Glomerular endothelial cell (primary cell): ENCODE data around the gene PEX5. TPM values are rescaled to one million over a fixed set of nuclear protein-coding genes. Genes with fewer than 3 reads are reported as not detected.
"Not testable (repeated sequence)": the region's sequence is repeated elsewhere in the genome, so short reads cannot be mapped to it uniquely, and the experiment has no call there.

Experiments
- DNase-seq: peaks from one replicate; pipeline ENCODE4 v3.0.0-alpha.2; 2011; ENCODE audit warnings: low read depth, low spot score; ENCODE audit errors: extremely low read depth
- total RNA-seq: library from RNA; depleted of rRNA; stranded (reverse); fragments of >200 nt; gene quantifications from 2 replicates; pipeline ENCODE4 v1.2.3, GENCODE V29; 2015

Gene PEX5
- total RNA-seq, 1 donor from 2014 or later = 27.4 TPM

DNA sequence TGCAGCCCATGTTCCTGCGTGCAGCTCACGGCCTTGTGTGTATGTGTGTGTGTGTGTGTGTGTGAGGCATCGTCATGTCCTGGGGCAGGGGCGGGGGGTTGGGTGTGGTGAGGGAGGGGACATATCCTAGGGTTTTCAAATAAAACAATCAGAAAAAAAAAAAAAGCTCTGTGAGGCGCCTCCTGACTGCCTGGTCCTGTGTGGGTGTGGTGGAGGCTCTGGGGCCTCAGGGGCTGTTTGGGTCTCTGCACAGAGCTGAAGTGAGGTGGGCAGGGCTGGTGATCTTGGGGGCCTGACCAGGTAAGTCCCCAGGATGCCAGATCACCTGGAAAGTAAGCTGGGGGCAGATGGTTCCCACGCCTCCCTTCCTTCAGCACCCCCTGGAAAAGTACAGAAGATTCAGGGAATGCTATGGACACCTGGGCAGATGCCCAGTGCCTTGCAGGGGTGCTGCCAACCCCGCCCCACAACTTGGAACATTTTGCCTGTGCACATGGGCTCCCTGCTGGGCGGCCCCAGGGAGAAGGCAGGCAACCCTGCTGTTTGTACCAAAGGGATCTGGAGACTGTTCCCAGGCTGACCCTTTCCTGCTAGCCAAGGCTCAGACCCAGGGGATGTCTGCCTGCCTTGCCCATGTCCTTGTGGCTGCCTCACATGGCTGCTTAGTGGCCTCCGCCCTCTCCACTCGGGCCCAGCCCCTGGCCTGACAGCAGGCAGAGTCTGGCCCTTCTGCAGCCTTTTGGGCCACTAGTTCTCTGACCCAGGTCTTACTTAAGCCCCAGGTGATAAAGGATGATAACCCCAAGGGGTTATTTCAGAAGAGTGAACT, 30.5 kb upstream of the PEX5 start:
- DNase-seq = no peak

DNA sequence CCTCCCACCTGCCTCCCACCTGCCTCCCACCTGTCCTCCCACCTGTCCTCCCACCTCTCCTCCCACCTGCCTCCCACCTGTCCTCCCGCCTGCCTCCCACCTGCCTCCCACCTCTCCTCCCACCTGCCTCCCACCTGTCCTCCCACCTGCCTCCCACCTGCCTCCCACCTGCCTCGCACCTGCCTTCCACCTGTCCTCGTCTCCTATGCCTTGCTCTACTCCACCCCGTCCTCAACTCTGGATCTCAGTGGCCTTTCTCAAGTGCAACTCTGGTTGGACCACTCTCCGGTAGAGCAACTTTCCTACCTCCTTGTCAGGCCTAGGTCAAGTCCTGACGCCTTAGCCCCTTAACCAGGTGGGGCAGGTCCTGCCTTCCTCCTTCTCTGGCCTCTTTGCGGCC, 29.3 kb upstream of the PEX5 start:
- no peak for DNase-seq

DNA sequence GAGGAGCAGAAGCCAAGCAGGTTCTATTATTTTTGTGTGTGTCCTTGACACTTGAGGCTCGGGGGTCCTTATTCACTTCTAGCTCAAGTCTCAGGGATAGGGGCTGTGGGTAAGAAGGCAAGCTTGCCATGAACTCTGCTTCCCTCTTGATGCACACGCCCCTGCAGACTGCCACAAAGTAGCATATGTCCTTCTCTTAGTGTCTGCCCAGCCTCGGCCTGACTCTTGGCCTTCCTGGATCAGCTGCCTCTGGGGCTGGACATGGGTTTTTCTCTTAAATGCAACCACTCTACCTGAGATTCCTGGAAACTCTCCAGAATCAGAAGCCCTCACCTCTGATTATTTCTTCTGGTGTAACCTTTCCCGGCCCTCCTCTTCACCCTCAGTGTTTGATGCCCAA, 28.2 kb upstream of the PEX5 start:
- DNase-seq = no peak

DNA sequence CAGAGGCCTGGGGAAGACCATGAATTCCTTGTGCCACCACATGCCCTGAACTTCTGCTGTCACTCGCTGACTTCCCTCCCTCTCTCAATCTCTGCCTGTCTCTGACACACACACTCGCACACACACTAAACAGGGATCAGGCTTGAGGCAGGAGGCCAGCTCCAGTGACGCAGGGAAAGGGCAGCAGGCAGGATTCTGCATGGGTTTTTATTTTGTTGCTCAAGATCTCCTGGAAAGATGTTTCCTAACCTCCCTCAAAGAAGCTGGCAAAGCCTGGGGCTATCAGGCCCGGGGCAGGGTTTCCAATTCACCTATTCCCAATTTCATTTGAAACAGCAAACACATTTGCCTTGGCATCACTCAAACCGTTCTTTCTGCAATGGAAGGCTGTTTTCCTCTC, 27.7 kb upstream of the PEX5 start:
- DNase-seq = no peak

DNA sequence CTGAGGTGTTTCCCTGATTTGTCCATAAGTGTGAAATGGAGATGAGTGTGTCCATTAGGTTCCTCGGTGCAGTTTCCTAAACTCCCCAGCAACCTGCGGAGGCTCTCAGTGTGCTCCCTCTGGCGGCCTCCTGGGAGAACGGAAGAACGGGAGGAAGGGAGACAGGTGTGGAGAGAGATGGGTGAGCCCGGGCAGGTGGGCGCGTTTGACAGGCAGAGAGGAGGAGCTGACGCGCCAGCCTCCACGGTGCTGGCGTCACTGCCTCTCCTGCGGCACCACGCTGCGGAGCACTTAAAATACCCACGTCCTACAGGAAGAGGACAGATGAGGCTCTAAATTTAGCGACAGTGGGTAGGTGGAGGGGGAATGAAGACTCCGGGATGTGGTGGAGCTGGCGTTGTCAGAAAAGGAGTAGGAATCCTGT, 26.8 kb upstream of the PEX5 start:
- DNase-seq = no peak

DNA sequence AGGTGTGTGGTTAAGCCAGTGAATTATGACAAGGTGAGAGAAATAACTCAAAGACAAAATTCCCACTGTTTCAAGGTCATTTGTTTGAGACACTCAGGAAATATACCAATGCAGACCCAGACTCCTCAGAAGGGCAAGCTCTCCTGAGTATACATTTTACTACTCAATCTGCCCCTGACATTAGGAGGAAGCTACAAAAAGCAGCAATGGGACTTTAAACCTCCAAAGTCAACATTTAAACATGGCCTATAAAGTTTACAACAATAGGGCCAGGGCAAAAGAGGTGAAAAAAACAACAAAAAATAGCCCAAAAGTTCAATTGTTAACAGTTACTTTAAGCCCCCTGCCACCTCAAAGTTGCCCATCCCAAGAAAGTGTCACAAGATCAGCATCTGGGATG, 19.5 kb upstream of the PEX5 start:
- no peak for DNase-seq

DNA sequence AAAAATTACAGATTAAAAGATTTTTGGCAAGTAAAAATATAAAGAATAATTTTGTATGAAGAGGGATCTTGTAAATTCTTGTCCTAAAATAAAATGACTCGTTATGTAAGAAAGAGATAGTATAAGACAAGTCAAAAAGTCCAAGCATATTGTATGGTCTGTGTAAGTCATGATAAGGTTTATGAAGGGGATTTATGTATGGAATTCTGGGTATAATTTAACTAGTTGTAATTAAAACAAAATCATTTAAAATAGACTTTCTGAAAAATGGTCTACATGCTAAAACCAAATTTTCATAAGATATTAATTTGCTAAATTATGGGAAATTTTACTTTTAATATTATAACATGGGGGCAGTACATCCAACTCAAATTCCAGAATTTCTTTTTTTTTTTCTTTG, 17.6 kb upstream of the PEX5 start:
- no peak for DNase-seq

DNA sequence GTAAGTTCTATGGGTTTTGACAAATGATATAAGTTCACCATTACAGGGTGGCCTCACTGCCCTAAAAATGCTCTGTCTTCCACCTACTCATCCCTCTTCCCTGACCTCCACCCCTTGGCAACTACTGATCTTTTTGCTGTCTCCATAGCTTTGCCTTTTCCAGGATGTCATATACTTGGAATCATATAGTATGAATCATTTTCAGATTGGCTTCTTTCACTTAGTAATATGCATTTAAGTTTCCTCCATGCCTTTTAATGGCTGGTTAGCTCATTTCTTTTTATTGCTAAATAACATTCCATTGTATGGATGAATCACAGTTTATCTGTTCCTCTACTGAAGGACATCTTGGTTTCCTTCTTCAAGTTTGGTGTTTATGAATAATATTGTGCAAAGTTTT, 14.0 kb upstream of the PEX5 start:
- DNase-seq = no peak

DNA sequence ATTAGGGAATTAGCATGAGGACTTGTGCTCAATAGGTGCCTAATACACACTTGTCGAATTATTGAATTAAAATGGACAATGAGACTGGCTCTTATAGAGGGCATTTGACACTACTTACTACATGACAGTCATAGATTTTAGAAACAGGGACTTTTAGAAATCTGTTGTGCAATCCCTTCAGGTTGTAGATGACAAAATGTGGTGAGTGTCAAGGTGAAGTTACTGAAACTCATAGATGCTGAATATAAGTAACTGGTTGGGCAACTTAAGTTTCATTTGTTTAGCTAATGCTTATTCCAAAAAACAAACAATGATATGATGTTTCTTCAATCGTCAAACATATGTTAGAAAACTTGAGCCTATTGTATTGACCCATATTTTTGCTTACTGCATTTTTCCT, 12.9 kb upstream of the PEX5 start:
- no peak for DNase-seq

DNA sequence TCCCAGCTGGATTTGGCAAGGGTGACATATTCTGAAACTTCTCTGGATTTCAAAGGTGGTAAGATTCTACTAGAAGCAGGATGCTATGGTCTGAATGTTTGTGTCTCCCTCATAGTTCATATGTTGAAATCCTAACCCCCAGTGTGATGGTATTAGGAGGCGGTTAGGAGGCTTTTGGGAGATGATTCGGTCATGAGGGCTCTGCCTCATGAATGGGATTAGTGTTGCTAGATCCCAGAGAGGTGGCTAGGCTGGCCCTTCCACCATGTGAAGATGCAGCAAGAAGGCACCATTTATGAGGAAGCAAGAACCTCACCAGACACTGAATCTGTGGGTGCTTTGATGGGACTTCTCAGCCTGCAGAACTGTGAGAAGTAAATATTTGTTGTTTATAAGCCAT, 11.0 kb upstream of the PEX5 start:
- DNase-seq = no peak

DNA sequence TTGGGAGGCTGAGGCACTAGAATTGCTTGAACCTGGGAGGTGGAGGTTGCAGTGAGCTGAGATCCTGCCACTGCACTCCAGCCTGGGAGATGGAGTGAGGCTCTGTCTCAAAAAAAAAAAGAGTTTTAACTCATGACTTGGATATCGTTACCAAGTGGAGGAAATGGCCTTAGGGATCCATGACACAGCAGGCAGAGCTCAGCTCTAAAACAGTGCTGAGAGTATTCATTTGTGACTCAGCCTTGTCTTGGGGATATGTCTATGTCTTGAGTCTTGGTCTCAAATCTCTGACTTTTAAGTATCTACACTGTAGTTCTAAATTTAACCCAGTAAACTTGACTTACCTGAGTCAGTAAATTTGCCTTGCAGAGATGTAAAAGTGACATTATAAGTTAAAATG, 8.8 kb upstream of the PEX5 start:
- DNase-seq = no peak

DNA sequence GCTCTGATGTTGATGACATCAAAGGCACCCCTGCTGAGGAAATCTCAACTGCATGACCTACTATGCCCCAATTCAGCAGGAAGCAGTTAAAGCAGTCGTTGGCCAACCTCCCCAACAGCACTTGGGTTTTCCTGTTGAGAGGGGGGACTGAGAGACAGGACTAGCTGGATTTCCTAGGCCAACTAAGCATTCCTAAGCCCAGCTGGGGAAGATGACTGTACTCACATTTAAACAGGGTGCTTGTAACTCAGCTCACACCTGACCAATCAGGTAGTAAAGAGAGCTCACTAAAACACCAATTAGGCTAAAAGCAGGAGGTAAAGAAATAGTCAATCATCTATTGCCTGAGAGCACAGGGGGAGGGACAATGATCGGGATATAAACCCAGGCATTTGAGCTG, 3.4 kb upstream of the PEX5 start:
- DNase-seq = not testable (repeated sequence)

DNA sequence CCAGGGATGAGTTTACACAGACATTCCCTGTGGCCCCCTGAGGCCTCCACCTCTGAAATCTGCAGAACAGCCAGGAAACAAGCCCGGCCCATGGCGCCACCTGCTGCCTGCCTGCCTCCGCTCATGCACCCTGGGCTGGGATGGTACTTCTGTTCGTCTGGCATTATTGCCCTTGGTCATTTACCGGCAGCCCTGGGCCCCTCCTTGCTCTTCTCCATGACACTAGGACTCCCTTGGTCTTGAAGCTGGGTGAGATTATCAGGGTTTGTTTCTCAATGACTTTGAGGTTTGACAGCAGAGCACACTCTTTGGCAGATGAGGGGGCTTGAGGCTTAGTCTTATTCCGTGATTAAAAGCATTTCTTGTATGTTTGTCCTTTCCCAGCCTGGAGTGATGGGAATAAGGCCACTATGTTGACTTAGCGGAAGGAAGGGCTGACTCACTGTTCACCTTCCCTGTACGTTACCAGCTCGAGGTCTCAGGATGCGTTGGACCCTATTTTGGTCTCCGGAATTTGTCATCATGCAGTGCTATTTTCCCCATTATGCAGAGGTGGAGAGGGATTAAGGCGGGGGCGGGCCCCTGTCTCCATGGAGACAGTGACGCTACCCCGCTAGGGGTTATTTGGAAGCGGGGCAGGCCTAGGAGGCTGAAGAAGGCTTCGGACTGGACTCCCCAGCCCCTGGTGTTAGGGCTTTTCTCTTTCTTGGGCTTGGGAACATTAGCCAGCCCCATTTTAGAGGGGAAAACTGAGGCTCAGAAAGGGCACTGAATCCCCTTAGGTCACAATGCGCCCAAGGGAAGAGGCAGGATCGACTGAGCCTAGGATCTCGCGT, 706 bp upstream of the PEX5 start:
- DNase-seq = peak; percentile 93

DNA sequence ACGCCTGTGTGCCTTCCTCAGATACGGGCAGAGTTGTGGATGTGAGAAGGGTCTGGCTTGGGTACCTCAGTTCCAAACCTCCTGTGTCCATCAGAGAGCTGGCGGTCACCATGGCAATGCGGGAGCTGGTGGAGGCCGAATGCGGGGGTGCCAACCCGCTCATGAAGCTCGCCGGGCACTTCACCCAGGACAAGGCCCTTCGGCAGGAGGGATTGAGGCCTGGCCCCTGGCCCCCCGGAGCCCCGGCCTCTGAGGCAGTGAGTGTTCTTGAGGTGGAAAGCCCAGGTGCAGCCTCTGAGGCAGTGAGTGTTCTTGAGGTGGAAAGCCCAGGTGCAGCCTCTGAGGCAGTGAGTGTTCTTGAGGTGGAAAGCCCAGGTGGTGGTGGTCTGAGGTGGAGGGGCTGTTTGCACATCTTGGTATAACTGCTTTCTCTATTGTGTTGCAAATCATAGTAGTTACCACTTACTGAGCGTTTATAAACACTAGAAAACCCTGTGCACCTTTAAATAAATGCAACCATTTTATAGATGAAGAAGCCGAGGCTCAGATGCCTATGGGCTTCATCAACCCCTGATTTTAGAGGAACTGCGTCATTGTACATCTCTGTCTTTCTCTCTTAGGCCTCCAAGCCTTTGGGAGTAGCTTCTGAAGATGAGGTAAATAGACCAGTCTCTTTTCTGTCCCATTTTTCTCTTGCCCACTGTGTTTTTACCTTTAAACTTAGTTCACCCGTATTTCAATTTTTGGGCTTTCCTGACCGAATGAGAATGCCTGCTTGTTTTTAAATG, 976 bp downstream of the PEX5 start:
- no peak for DNase-seq

DNA sequence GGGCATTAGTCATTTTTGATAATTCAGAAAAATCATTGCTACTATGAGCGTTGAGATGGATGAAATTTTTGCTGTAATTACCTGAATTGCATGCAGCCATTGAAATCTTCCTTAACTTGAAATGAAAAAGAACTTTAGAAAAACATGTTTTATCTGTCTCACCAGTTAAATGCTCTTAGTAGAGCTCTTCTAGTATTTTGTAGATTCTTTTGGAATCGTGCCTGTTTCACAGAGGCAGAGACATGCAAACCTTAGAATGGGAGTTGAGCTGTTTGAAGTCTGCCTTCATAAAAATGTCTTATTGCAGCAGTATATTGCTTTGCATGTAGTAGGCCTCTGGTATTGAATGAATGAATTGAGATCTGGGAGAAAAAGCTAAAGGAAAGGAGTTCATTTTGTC, 4.2 kb downstream of the PEX5 start:
- DNase-seq = no peak

DNA sequence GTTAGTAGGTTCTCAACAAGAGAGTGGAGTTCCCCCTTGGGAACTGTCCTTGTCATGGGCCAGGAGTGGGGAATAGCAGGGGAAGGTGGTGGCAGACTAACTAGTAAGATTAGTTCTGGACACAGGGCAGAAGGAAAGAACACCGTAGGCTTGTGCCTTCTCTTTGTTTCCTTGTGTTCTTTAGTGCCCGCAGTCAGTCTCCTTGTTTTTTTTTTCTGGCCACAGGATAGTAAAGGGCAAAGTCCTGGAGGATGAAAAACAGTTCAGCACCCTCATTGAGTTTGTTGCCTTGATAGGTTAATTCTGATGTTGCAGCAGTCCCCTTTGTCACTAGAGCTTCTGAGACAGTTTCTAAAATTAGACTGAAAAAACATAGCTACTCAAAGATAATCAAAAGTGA, 8.4 kb downstream of the PEX5 start:
- DNase-seq = no peak

DNA sequence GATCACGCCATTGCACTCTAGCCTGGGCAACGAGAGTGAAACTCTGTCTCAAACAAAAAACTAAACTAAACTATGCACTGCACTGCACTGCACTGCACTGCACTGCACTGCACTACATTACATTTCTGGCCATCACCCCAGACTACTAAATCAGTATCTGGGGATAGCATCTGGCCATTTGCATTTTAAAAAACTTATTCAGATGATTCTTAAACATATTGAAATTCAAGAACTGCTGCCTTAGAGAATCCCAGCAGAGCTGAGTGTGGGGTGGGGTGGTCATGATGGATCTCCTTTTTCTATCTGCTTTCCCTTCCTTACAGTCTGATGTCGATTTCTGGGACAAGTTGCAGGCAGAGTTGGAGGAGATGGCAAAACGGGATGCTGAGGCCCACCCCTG, 13.6 kb downstream of the PEX5 start:
- no peak for DNase-seq

DNA sequence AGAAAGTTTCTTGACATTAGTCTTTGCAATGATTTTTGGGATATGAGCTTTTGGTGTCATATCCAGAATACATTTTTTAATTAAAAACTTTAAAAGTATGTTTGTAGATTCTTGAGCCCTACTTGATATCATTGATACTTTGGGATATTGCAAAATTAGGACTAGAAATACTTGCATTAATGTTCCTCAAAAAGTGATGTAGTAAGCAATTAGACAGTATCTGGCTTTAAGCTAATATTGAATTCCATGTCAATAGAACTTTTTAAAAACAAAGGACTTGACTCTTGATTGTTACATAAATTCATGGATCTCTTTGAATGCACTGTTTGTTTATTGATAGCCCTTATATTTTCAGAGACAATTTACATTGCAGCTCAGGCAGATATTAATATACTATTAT, 15.6 kb downstream of the PEX5 start:
- no peak for DNase-seq

DNA sequence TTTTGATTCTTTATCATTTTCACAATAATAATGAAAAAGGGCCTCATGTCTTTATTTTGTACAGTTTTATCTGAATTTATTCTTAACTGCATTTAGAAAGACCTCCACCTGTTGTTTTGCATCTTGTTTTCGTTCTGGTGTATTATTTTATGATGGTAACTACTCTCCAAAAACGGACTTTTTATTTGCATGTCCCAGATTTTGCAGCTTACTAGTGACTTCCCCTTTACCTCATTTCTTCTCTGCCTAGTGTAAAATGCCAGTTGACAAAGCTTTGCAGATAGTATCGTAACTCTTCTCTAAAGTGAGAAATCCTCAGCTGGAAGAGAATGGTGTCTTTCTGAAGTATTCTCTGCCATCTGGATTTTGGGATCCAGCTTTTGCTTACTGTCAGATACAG, 17.2 kb downstream of the PEX5 start:
- DNase-seq = no peak

DNA sequence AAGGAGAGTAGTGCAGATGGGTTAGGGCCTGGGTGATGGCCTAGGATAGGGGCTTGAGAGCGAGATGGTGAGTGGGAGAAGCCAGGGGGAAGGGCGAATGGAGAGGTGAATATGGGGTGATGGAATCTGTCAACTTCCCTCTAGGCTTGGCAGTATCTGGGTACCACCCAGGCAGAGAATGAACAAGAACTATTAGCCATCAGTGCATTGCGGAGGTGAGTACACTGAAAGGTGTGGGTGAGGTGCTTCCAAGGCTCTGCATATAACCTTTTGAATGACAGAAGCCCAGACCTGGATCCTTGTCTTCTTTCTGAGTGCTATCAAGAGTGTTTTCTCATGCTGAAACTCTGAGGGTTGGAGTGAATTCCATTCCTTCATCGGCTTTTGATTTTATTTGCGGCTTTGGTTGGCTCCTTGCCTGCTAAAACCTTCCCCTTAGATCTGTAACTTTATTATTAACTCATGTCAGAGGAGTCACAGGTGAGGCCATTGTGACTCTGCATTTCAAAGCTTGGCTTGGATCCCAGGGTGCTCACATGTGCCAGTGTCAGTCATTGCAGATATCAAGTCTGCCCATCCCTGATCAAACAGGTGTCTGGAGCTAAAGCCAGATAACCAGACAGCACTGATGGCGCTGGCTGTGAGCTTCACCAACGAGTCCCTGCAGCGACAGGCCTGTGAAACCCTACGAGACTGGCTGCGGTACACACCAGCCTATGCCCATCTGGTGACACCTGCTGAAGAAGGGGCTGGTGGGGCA, 18.6 kb downstream of the PEX5 start:
- DNase-seq = no peak

DNA sequence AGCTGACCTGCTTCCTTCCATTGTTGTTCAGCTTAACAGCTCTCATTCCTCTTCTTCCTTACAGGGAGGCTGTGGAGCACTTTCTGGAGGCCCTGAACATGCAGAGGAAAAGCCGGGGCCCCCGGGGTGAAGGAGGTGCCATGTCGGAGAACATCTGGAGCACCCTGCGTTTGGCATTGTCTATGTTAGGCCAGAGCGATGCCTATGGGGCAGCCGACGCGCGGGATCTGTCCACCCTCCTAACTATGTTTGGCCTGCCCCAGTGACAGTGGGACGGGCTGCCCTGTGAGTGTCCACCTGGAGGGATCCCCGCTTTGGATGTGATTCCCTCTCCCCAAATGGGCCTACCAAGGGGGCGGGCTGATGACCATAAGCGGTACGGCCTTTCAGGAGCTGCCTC, 20.5 kb downstream of the PEX5 start:
- no peak for DNase-seq
